Loucy (cell line): ENCODE data around the gene RAD52.

Source experiments
- H2AFZ ChIP-seq: fragments of 200-600 bp; sonication (generic); 2 replicates; pipeline ENCODE4 v1.6.0; 2016; ENCODE audit warnings: antibody characterized with exemption, mild to moderate bottlenecking, low read length, moderate library complexity
- H3F3A ChIP-seq: fragments of 200-600 bp; 2 replicates; pipeline ENCODE4 v1.6.0; 2016; ENCODE audit warnings: antibody characterized with exemption, low read depth, mild to moderate bottlenecking
- H3K27me3 ChIP-seq: fragments of 200-600 bp; sonication (generic); 2 replicates; pipeline ENCODE4 v1.6.1; 2014; ENCODE audit warnings: low read length, mild to moderate bottlenecking; ENCODE audit not compliant: insufficient read depth, poor library complexity, severe bottlenecking
- H3K36me3 ChIP-seq: fragments of 200-600 bp; sonication (generic); 2 replicates; pipeline ENCODE4 v1.6.1; 2016; ENCODE audit warnings: low read length; ENCODE audit not compliant: insufficient read depth
- H3K4me1 ChIP-seq: fragments of 200-600 bp; sonication (generic); 2 replicates; pipeline ENCODE4 v1.5.1; 2014; ENCODE audit warnings: low read length, mild to moderate bottlenecking; ENCODE audit not compliant: insufficient read depth, poor library complexity, severe bottlenecking
- H3K4me2 ChIP-seq: fragments of 200-600 bp; sonication (generic); 2 replicates; pipeline ENCODE4 v1.6.0; 2014; ENCODE audit warnings: antibody characterized with exemption, low read length, low read depth, mild to moderate bottlenecking; ENCODE audit not compliant: poor library complexity, severe bottlenecking
- H3K4me3 ChIP-seq: fragments of 200-600 bp; sonication (generic); 2 replicates; pipeline ENCODE4 v1.5.1; 2014; ENCODE audit warnings: low read length, mild to moderate bottlenecking, mixed read lengths; ENCODE audit not compliant: poor library complexity, severe bottlenecking
- H3K79me2 ChIP-seq: fragments of 200-600 bp; sonication (generic); 2 replicates; pipeline ENCODE4 v1.6.1; 2014; ENCODE audit warnings: low read length; ENCODE audit not compliant: insufficient read depth
- H3K9ac ChIP-seq: fragments of 200-600 bp; sonication (generic); 2 replicates; pipeline ENCODE4 v1.6.0; 2014; ENCODE audit warnings: mild to moderate bottlenecking, low read depth, low read length, moderate library complexity; ENCODE audit not compliant: poor library complexity, severe bottlenecking
- H3K9me2 ChIP-seq: fragments of 200-600 bp; sonication (generic); replicated peaks from 2 replicates; pipeline ENCODE4 v1.6.1; 2016; ENCODE audit warnings: low read depth, low read length, mixed read lengths
- H3K9me3 ChIP-seq: fragments of 200-600 bp; sonication (generic); 2 replicates; pipeline ENCODE4 v1.6.1; 2014; ENCODE audit warnings: mild to moderate bottlenecking, antibody characterized with exemption, low read length, low read depth; ENCODE audit not compliant: insufficient read depth
- H4K20me1 ChIP-seq: fragments of 200-600 bp; sonication (generic); 2 replicates; pipeline ENCODE4 v1.6.0; 2014; ENCODE audit warnings: antibody characterized with exemption, low read length, mild to moderate bottlenecking; ENCODE audit not compliant: insufficient read depth, poor library complexity, severe bottlenecking
- EZH2phosphoT487 ChIP-seq: fragments of 200-600 bp; IDR thresholded peaks from 2 replicates; pipeline ENCODE4 v1.6.1; 2018; ENCODE audit warnings: antibody characterized with exemption, mild to moderate bottlenecking, moderate library complexity, borderline replicate concordance
- TF ChIP-seq, protein P1 (sequence below): fragments of 200-600 bp; sonication (generic); conservative IDR thresholded peaks from 2 replicates; pipeline ENCODE4 v1.5.1; 2014; ENCODE audit warnings: mild to moderate bottlenecking, antibody characterized with exemption, low read length

The RAD52 gene

GRCh38 chr12:916240-916639, 33.3 kb downstream of the RAD52 start:
- Histone ChIP-seq H3K9me3 (no peaks in the 10 kb centered on the region), H3F3A (peaks cover 5% of the 10 kb centered on the region; the same call in 1 of the 2 replicates), H2AFZ (no peak overlapping the region), H3K4me2 (no peak overlapping the region), H3K27me3 (no peaks in the 10 kb centered on the region), H3K9ac (no peak overlapping the region), H3K4me3 (no peak overlapping the region), H3K9me2 (no peaks in the 10 kb centered on the region), H4K20me1 (no peaks in the 10 kb centered on the region), H3K79me2 (no peaks in the 10 kb centered on the region), H3K4me1 (peaks cover 15% of the 10 kb centered on the region), H3K36me3 (peaks cover 52% of the 10 kb centered on the region)
- TF ChIP-seq EZH2phosphoT487, result no peak
- TF ChIP-seq, protein P1, sequence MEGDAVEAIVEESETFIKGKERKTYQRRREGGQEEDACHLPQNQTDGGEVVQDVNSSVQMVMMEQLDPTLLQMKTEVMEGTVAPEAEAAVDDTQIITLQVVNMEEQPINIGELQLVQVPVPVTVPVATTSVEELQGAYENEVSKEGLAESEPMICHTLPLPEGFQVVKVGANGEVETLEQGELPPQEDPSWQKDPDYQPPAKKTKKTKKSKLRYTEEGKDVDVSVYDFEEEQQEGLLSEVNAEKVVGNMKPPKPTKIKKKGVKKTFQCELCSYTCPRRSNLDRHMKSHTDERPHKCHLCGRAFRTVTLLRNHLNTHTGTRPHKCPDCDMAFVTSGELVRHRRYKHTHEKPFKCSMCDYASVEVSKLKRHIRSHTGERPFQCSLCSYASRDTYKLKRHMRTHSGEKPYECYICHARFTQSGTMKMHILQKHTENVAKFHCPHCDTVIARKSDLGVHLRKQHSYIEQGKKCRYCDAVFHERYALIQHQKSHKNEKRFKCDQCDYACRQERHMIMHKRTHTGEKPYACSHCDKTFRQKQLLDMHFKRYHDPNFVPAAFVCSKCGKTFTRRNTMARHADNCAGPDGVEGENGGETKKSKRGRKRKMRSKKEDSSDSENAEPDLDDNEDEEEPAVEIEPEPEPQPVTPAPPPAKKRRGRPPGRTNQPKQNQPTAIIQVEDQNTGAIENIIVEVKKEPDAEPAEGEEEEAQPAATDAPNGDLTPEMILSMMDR, result no peak

GRCh38 chr12:915090-915489, 34.4 kb downstream of the RAD52 start:
- Histone ChIP-seq H2AFZ (no peak overlapping the region), H3K9me2 (no peaks in the 10 kb centered on the region), H3K9me3 (no peaks in the 10 kb centered on the region), H3F3A (peaks cover 5% of the 10 kb centered on the region; the same call in 1 of the 2 replicates), H3K27me3 (no peaks in the 10 kb centered on the region), H3K4me3 (no peak overlapping the region), H4K20me1 (no peaks in the 10 kb centered on the region), H3K4me2 (peak overlapping the region; percentile 35), H3K36me3 (peaks cover 64% of the 10 kb centered on the region), H3K4me1 (peaks cover 15% of the 10 kb centered on the region), H3K79me2 (no peaks in the 10 kb centered on the region), H3K9ac (no peak overlapping the region)
- TF ChIP-seq, protein P1, result no peak
- no peak for TF ChIP-seq EZH2phosphoT487

GRCh38 chr12:913919-914698, 35.4 kb downstream of the RAD52 start:
- no peak for TF ChIP-seq EZH2phosphoT487
- TF ChIP-seq, protein P1, result no peak
- Histone ChIP-seq H3K4me3 (no peak overlapping the region), H3K4me2 (no peak overlapping the region), H3K36me3 (peaks cover 73% of the 10 kb centered on the region), H3K9me2 (no peaks in the 10 kb centered on the region), H3K27me3 (no peaks in the 10 kb centered on the region), H3K9me3 (no peaks in the 10 kb centered on the region), H3F3A (peaks cover 7% of the 10 kb centered on the region; the same call in 1 of the 2 replicates), H3K79me2 (no peaks in the 10 kb centered on the region), H3K9ac (no peak overlapping the region), H2AFZ (no peak overlapping the region), H4K20me1 (no peaks in the 10 kb centered on the region), H3K4me1 (peaks cover 15% of the 10 kb centered on the region)
